GM12892 (cell line): Measurements from ENCODE around the gene EML6.
"Not testable (repeated sequence)": the region's sequence is repeated elsewhere in the genome, so short reads cannot be mapped to it uniquely, and the experiment has no call there.

Experiments
- DNase-seq: peaks from one replicate; pipeline ENCODE4 v3.0.0; 2011; ENCODE audit not compliant: insufficient read length
- FAIRE-seq: peaks from 2 replicates; lab custom pipeline; 2011; peaks lifted over from hg19 to GRCh38; lab: Jason Lieb, UNC
- POLR2A ChIP-seq: IDR thresholded peaks from 2 replicates; pipeline ENCODE4 v1.6.1; 2011; ENCODE audit warnings: low read depth, low read length, control low read depth
- POLR2AphosphoS5 ChIP-seq: IDR thresholded peaks from 2 replicates; pipeline ENCODE4 v1.6.1; 2011; ENCODE audit warnings: low read depth, low read length, control low read depth
- TAF1 ChIP-seq: IDR thresholded peaks from 2 replicates; pipeline ENCODE4 v1.6.1; 2011; ENCODE audit warnings: low read depth, mild to moderate bottlenecking, control low read depth, low read length, borderline replicate concordance

The EML6 gene

DNA sequence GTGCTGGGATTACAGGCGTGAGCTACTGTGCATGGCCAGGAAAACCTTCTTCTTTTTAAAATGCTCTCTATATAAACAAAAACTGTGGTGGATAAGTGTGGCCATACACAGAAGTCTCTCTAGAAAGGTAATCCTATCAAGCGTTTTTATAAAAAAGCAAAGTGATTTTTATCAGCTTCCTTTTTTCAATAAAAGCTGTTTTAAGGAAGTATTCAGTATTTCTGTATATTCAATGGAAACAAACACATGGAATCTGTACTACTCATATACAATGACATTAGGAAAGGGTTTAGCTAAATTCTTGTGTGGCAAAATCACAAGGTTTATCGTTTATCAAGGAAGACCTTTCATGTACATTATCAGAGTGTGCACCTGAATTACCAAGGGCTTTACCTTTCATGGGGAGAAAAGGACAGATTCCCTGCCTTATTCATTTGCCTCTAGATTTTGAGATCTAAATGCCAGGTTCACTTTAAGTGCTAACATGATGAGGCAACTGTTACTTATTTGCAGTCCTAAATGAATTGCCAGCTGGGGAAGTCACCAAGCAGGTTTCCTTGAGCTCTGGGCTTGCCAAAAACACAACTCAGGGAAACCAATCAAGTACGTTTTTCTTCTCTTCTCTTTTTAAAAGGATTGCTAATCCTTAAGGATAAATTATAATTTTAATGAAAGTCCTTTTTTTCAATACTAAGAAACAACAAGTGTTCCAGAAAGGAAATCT is 256.0 kb downstream of the EML6 start:
- FAIRE-seq (no peak), DNase-seq (no peak)
- TF ChIP-seq TAF1 (no peak), POLR2A (no peak), POLR2AphosphoS5 (no peak)

DNA sequence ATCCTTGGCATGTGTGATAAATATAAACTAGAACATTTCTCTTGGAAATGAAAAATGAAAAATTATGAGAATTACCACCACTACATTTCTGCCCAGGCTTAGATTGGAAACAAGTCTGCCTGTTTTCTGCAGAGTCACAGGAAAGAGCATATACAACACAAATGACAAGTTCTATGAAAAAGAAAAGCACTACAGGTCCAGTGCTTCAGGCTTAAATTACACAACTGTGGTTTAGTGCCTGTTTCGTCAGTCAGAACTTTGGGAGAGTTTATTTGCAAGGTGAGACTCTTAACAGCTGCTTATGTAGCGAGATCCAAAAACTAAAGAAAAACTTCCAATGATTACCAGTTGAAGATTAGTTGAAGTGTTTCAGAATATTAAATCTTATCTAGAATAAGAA is 257.9 kb downstream of the EML6 start:
- TF ChIP-seq TAF1 (no peak), POLR2A (no peak), POLR2AphosphoS5 (no peak)
- DNase-seq (no peak), FAIRE-seq (no peak)

DNA sequence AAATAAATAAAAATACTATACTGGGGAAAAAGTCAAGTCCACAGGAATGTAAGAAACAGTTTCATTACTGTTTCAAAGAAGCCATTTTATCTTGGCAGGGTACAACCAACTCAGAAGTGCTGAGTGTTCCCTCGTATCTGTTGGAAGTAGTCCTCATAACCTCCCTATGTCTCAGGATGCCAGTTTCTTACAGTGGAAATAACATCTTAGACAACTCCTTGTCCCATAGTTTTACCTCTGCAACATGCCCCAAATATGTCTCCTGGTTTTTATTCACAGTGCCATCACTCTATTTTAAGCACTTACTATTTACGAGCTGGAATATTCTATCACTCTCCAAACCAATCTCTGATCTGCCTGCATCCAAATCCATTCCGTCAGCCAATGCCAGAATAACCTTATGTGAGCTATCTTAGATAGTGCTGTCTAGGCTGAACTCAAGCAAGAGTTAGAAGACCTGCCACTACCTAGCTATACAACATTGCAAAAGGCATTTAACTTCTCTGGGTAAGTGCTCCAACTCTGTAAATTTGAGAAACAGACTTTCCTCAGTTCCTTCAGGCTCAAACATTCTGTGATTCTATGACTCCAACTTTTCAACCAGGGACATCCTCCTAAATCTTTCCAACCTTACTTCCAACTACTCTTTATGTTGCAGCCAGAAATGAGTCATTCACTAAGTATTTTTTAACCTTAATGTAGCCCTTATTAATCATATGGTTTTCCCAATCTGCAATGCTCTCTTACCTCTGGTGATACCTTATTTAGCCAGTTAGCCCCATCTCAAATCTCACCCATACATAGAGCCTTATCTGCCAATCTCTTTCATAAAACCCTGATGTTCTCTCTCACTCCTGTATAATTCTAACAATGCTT is 260.1 kb downstream of the EML6 start:
- TF ChIP-seq POLR2AphosphoS5 = no peak
- TF ChIP-seq POLR2A = no peak
- no peak for TF ChIP-seq TAF1
- FAIRE-seq (no peak), DNase-seq (no peak)

DNA sequence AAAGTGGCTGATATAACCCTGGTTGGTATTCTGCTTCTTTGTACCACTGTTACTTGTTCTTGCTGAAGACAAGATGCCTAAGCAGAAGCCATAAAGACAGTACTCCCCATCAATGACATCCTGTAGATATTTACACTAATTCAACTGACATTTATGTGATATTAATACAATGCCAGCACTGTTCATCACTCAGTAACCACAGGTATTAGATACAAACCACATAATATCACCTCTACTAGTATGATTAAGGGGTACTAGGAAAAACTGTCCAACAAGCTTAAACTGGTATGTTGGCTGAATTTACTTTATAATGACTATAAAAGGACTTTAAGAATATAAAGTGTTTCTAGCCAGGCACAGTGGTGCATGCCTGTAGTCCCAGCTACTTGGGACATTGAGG is 261.0 kb downstream of the EML6 start:
- FAIRE-seq (no peak), DNase-seq (no peak)
- no peak for TF ChIP-seq TAF1
- no peak for TF ChIP-seq POLR2A
- TF ChIP-seq POLR2AphosphoS5 = no peak

DNA sequence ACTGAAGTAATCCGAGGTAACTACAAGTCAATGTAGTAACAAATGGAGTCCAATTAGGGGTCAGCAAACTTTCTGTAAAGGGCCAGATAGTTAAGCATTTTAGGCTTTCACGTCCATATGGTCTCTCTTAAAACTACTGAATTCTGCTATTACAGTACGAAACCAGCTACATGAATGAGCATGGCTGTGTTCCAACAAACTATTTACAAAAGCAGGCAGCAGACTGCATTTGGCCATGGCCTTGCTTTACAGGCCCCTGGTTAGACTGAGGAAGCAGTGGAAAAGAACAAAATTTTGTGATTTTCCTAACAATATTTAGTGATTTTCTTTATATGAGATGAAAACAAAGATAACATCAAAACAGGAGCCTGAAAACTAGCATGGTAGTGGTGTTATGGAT is 262.8 kb downstream of the EML6 start:
- FAIRE-seq = no peak
- DNase-seq = no peak
- TF ChIP-seq POLR2AphosphoS5 = no peak
- TF ChIP-seq POLR2A = no peak
- TF ChIP-seq TAF1 = no peak

DNA sequence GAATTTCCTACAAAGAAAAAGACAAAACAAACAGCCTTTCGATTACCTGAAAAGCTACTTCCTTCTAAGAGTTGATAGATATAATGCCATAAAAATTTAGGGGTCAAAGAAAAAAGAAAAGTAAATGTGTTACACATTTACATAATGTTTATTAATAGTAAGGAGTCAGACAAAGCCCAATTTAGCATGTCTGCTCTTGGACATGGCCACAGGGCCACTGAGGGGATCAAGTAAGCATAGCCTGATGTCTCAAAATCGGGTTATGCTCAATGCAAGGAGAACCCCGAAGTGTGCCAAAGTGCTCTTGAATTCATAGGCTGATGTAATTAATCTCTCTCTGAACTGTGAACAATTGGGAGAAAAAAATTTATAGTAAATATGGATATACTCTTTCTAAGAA is 265.1 kb downstream of the EML6 start:
- TF ChIP-seq POLR2AphosphoS5 (no peak), TAF1 (no peak), POLR2A (no peak)
- FAIRE-seq (no peak), DNase-seq (no peak)

DNA sequence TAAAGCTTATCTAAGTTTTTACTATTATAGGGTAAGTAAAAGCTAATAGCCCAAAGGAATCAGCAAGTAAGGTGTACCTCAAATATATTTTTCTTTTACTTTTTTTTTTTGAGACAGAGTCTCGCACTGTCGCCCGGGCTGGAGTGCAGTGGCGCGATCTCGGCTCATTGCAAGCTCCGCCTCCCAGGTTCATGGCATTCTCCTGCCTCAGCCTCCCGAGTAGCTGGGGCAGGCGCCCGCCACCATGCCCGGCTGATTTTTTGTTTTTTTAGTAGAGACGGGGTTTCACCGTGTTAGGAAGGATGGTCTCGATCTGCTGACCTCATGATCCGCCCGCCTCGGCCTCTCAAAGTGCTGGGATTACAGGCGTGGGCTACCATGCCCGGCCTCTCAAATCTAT is 267.2 kb downstream of the EML6 start:
- not testable (repeated sequence) for DNase-seq, FAIRE-seq

DNA sequence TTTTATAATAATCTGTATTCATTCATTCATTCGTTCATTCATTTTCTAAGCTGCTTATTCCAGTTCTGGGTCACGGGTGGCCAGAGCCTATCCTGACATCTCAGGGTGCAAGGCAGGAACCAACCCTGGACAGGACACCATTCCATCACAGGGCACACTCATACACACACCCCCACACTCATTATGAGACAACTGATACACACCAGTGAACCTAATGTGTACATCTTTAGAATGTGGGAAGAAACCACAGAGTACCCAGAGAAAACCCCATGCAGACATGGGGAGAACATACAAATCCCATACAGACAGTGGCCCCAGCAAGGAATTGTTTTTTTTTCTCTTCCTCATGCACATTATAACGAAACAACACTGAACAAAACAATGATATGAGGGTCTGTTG is 272.1 kb downstream of the EML6 start:
- FAIRE-seq = peak; percentile 64
- no peak for DNase-seq
- TF ChIP-seq POLR2AphosphoS5 = no peak
- no peak for TF ChIP-seq POLR2A
- no peak for TF ChIP-seq TAF1

DNA sequence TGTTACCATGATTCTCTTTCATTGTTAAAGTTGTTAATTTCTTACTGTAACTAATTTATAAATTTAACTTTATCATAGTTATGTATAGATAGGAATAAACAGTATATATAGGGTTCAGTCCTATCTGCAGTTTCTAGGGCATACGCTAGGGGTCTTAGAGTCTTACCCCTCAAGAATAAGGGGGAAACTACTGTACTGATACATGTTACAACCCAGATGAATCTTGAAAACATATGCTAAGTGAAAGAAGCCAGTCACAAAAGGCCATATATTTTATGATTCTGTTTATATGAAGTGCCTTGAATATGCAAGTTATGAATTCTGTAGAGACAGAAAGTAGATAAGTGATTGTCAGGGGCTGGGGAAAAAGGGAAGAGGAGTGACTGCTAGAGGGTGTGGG is 274.4 kb downstream of the EML6 start:
- FAIRE-seq = no peak
- no peak for DNase-seq
- no peak for TF ChIP-seq POLR2AphosphoS5
- no peak for TF ChIP-seq TAF1
- TF ChIP-seq POLR2A = no peak

DNA sequence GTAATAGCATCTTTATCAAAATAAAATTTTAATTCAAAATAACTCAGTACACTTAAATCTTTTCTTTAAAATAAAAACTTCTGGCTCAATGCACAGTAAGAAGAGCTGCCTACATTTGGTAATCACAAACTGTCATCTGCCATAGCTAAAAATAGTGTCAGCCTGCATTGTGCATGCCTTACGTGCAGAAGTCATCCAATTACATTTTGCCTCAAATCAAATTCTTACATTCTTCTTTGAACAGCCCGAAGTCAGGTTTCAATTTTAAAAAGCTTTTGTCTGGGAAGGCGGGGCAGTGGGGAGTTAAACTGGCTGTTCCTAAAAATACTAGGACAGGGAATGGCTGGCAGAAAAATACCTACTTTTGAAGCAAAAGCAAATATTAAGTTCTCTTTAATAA is 275.7 kb downstream of the EML6 start:
- DNase-seq = no peak
- peak; percentile 33 for FAIRE-seq
- no peak for TF ChIP-seq POLR2A
- TF ChIP-seq TAF1 = no peak
- TF ChIP-seq POLR2AphosphoS5 = no peak

DNA sequence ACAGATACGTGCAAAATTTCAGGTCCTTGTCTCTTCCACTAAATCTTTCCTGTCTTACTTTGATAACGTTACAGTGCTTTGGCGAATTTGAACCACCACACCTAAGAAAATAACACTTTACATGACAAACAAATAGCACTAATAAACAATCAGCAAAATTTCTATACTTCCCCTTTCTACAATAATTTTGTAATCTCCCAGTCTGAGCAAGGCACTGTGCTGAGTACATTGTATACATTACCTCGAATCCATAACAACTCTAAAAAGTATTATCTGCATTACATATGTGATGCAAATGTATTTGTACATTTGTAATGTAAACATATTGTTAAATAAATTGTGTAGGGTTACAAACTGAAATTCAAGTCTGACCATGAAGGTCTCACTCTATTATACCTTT is 276.9 kb downstream of the EML6 start:
- TF ChIP-seq TAF1 (no peak), POLR2A (no peak)
- FAIRE-seq (no peak), DNase-seq (no peak)

DNA sequence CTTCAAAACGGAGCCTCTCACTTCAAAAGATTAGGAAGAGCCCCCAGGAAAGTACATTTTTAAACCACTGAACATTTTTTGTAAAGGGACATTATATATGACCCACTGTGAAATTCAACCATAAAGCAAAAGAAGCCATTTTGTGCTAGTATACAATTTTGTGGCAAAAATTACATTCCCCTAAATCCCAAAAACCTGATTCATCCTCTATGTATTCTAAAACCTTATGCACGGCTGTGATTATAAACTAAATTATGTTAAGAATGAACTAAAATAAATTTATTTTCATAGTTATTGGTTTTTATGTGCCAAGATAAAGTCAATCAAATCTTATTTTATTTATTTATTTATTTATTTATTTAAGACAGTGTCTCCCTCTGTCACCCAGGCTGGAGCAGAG is 278.3 kb downstream of the EML6 start:
- DNase-seq (no peak), FAIRE-seq (no peak)
- no peak for TF ChIP-seq POLR2A
